Vagina (tissue), 2 donors: ENCODE measurements around the gene MT1H.

ENCODE experiments used
- POLR2A ChIP-seq, 2 donors: fragments of 450-650 bp; IDR thresholded peaks; one replicate each; pipeline ENCODE4 v1.6.1; 2017; ENCODE audit warnings: antibody characterized with exemption in 2 of 2, mild to moderate bottlenecking in 2 of 2, moderate library complexity in 2 of 2
- TF ChIP-seq, protein P1 (sequence below), 3 experiments: fragments of 450-650 bp in 2 of 3; fragments of 200-600 bp in 1 of 3; sonication (generic) in 1 of 3; IDR thresholded peaks; one replicate each; pipeline ENCODE4 v1.5.1; 2017 to 2019; ENCODE audit warnings: antibody characterized with exemption in 3 of 3, mild to moderate bottlenecking in 2 of 3, moderate library complexity in 2 of 3

DNA sequence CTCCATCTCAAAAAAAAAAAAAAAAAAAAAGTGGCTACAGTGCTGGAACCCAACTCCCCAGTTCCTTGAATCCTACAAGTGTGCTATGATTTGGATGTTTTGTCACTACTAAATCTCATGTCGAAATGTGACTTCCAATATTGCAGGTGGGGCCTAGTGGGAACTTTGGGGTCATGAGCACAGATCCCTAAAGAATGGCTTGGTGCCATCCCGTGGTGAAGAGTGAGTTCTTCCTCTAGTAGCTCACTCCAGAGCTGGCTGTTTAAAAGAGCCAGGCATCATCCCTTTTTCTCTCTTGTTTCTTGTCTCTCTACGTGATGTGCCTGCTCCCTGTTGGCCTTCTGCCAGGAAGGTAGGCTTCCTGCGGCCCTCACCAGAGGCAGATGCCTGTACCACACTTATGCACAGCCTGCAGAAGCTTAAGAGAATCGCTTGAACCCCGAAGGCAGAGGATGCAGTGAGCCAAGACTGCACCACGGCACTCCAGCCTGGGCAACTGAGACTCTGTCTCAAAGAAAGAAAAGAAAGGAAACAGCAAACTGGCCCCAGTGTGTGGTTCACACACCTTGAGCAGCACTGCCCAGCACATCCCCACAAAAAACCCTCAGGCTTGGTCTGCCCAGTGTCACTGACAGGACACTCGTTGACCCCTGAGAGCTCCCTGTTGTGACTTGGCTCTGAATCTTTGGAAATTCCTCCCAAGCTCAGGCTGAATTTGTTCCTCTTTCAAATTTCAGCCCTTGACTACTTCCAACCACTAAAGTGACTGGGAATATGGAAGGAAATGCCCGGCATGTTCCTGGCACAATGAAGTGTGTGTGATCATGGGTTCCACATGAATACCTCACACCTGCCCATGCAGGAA lies 40.9 kb upstream of the MT1H start:
- TF ChIP-seq, protein P1, sequence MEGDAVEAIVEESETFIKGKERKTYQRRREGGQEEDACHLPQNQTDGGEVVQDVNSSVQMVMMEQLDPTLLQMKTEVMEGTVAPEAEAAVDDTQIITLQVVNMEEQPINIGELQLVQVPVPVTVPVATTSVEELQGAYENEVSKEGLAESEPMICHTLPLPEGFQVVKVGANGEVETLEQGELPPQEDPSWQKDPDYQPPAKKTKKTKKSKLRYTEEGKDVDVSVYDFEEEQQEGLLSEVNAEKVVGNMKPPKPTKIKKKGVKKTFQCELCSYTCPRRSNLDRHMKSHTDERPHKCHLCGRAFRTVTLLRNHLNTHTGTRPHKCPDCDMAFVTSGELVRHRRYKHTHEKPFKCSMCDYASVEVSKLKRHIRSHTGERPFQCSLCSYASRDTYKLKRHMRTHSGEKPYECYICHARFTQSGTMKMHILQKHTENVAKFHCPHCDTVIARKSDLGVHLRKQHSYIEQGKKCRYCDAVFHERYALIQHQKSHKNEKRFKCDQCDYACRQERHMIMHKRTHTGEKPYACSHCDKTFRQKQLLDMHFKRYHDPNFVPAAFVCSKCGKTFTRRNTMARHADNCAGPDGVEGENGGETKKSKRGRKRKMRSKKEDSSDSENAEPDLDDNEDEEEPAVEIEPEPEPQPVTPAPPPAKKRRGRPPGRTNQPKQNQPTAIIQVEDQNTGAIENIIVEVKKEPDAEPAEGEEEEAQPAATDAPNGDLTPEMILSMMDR (IDR thresholded peaks at IDR 0.05) = no peak
- TF ChIP-seq POLR2A (IDR thresholded peaks at IDR 0.05) = no peak
